H1 (cell line): ENCODE measurements around the gene MGLL.

Source experiments
- ATF2 ChIP-seq: IDR thresholded peaks from 2 replicates; pipeline ENCODE4 v1.6.1; 2012; ENCODE audit warnings: low read length, inconsistent platforms
- CTCF ChIP-seq, 3 experiments: IDR thresholded peaks; 1 replicate in 2 of 3; 2 replicates in 1 of 3; pipeline versions ENCODE4 v1.5.1 to v1.6.1; 2011; ENCODE audit warnings: low read length in 3 of 3, mild to moderate bottlenecking in 3 of 3, inconsistent platforms in 2 of 3, low read depth in 1 of 3, moderate library complexity in 1 of 3; ENCODE audit not compliant: insufficient read depth in 1 of 3; ENCODE audit errors: control extremely low read depth in 1 of 3
- EP300 ChIP-seq, 2 experiments: IDR thresholded peaks; 1 replicate in 1 of 2; 2 replicates in 1 of 2; pipeline ENCODE4 v1.6.1; 2011 to 2012; ENCODE audit warnings: low read depth in 2 of 2, low read length in 2 of 2, mild to moderate bottlenecking in 2 of 2, borderline replicate concordance in 1 of 2, inconsistent platforms in 1 of 2, moderate library complexity in 1 of 2
- EZH2 ChIP-seq: fragments of 200-600 bp; sonication (generic); IDR thresholded peaks from 2 replicates; pipeline ENCODE4 v1.7.1; 2012; ENCODE audit warnings: low read depth, mild to moderate bottlenecking, moderate library complexity, low read length, inconsistent platforms; ENCODE audit not compliant: severe bottlenecking
- HDAC2 ChIP-seq, 2 experiments: fragments of 300-600 bp in 1 of 2; sonication (generic) in 1 of 2; IDR thresholded peaks; 2 replicates each; pipeline ENCODE4 v1.6.1; 2011 to 2012; ENCODE audit warnings: low read depth in 2 of 2, low read length in 2 of 2, mild to moderate bottlenecking in 2 of 2, moderate library complexity in 2 of 2, borderline replicate concordance in 1 of 2, inconsistent platforms in 1 of 2
- JUND ChIP-seq: IDR thresholded peaks from 2 replicates; pipeline ENCODE4 v1.6.1; 2011; ENCODE audit warnings: mild to moderate bottlenecking, improper control_type of control experiment, low read length
- NRF1 ChIP-seq: IDR thresholded peaks from 2 replicates; pipeline ENCODE4 v1.6.1; 2011; ENCODE audit warnings: mild to moderate bottlenecking, low read depth, low read length, improper control_type of control experiment
- POLR2A ChIP-seq, 2 experiments: IDR thresholded peaks; 1 replicate in 1 of 2; 2 replicates in 1 of 2; pipeline ENCODE4 v1.6.1; 2011; ENCODE audit warnings: low read depth in 2 of 2, low read length in 2 of 2, mild to moderate bottlenecking in 2 of 2; ENCODE audit errors: control extremely low read depth in 1 of 2
- RAD21 ChIP-seq, 2 experiments: IDR thresholded peaks in 1 of 2; conservative IDR thresholded peaks in 1 of 2; 2 replicates each; pipeline ENCODE4 v1.6.1; 2011; ENCODE audit warnings: low read depth in 2 of 2, low read length in 2 of 2, improper control_type of control experiment in 1 of 2, inconsistent platforms in 1 of 2, mild to moderate bottlenecking in 1 of 2, moderate library complexity in 1 of 2
- RFX5 ChIP-seq: IDR thresholded peaks from 2 replicates; pipeline ENCODE4 v1.6.1; 2011; ENCODE audit warnings: low read depth, low read length, improper control_type of control experiment, borderline replicate concordance
- TCF12 ChIP-seq: IDR thresholded peaks from 2 replicates; pipeline ENCODE4 v1.6.1; 2011; ENCODE audit warnings: low read depth, mild to moderate bottlenecking, low read length
- TEAD4 ChIP-seq: IDR thresholded peaks from 2 replicates; pipeline ENCODE4 v1.6.1; 2012; ENCODE audit warnings: low read depth, low read length, inconsistent platforms, mixed read lengths
- USF2 ChIP-seq: IDR thresholded peaks from 2 replicates; pipeline ENCODE4 v1.6.1; 2011; ENCODE audit warnings: low read length, improper control_type of control experiment
- TF ChIP-seq, protein P1 (sequence below): IDR thresholded peaks from 2 replicates; pipeline ENCODE4 v1.6.1; 2011; ENCODE audit warnings: low read depth, mild to moderate bottlenecking, low read length; ENCODE audit not compliant: insufficient read depth

GRCh38 chr3:127651516-127652172, 170.7 kb downstream of the MGLL start:
- TF ChIP-seq EP300 (IDR thresholded peaks at IDR 0.05; ENCODE audit: borderline replicate concordance in 1 of 2, low read depth in 2 of 2, low read length in 2 of 2), result no peak
- no peak for TF ChIP-seq ATF2
- TF ChIP-seq NRF1, result no peak
- no peak for TF ChIP-seq RAD21 (IDR thresholded peaks at IDR 0.05 in 1 of 2, conservative IDR thresholded peaks at IDR 0.05 in 1 of 2; ENCODE audit: low read depth in 2 of 2, low read length in 2 of 2)
- TF ChIP-seq CTCF (IDR thresholded peaks at IDR 0.05; ENCODE audit: control extremely low read depth in 1 of 3, insufficient read depth in 1 of 3, low read depth in 1 of 3, low read length in 3 of 3), result no peak
- TF ChIP-seq HDAC2 (IDR thresholded peaks at IDR 0.05; ENCODE audit: borderline replicate concordance in 1 of 2, low read depth in 2 of 2, low read length in 2 of 2), result no peak
- TF ChIP-seq JUND, result no peak
- TF ChIP-seq POLR2A (IDR thresholded peaks at IDR 0.05; ENCODE audit: control extremely low read depth in 1 of 2, low read depth in 2 of 2, low read length in 2 of 2), result no peak
- no peak for TF ChIP-seq RFX5
- TF ChIP-seq USF2, result no peak
- no peak for TF ChIP-seq EZH2
- TF ChIP-seq TCF12, result no peak
- no peak for TF ChIP-seq TEAD4
- TF ChIP-seq, protein P1, sequence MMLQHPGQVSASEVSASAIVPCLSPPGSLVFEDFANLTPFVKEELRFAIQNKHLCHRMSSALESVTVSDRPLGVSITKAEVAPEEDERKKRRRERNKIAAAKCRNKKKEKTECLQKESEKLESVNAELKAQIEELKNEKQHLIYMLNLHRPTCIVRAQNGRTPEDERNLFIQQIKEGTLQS, result no peak
